ENCODE results near the gene TMEM176B. TPM values are rescaled to one million over a fixed set of nuclear protein-coding genes. Genes with fewer than 3 reads are reported as not detected.

Gene TMEM176B
- total RNA-seq, 3 donors from 2014 or later (not counting 1 experiment from before 2014, with no cell fraction given), result 4.0 TPM; not detected in 2

GRCh38 chr7:150823043-150823442, 22.9 kb upstream of the TMEM176B start:
- Histone ChIP-seq H3K9me3 (ENCODE audit: control insufficient read depth, insufficient read depth, low read length) (no peaks in the 10 kb centered on the region), H3K4me3 (ENCODE audit: low read length) (no peak overlapping the region), H3K36me3 (ENCODE audit: control insufficient read depth, insufficient read depth, low read length) (no peaks in the 10 kb centered on the region), H3K27me3 (ENCODE audit: control insufficient read depth, insufficient read depth, low read length) (peaks cover 2% of the 10 kb centered on the region), H3K4me1 (ENCODE audit: control insufficient read depth, insufficient read depth, low read length) (no peaks in the 10 kb centered on the region), H3K27ac (ENCODE audit: low read length) (no peak overlapping the region)
- Mint-ChIP-seq H3K4me3 (no peak overlapping the region), H3K4me1 (no peaks in the 10 kb centered on the region), H3K27ac (no peak overlapping the region), H3K36me3 (no peaks in the 10 kb centered on the region), H3K9me3 (no peaks in the 10 kb centered on the region), H3K27me3 (ENCODE audit: low read depth in 2 of 2) (peaks cover 38 to 61% of the 10 kb centered on the region in 2 donors)
- TF ChIP-seq, protein P1, sequence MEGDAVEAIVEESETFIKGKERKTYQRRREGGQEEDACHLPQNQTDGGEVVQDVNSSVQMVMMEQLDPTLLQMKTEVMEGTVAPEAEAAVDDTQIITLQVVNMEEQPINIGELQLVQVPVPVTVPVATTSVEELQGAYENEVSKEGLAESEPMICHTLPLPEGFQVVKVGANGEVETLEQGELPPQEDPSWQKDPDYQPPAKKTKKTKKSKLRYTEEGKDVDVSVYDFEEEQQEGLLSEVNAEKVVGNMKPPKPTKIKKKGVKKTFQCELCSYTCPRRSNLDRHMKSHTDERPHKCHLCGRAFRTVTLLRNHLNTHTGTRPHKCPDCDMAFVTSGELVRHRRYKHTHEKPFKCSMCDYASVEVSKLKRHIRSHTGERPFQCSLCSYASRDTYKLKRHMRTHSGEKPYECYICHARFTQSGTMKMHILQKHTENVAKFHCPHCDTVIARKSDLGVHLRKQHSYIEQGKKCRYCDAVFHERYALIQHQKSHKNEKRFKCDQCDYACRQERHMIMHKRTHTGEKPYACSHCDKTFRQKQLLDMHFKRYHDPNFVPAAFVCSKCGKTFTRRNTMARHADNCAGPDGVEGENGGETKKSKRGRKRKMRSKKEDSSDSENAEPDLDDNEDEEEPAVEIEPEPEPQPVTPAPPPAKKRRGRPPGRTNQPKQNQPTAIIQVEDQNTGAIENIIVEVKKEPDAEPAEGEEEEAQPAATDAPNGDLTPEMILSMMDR (IDR thresholded peaks at IDR 0.05), result no peak
- no peak for DNase-seq
- intact Hi-C loops (cut with micrococcal nuclease), result no loop called here
- WGBS (ENCODE audit: insufficient coverage), result 88% methylated on average over 8 of the region's 8 CpGs
- no peak for ATAC-seq

GRCh38 chr7:150820578-150821198, 20.5 kb upstream of the TMEM176B start:
- H3K27ac Mint-ChIP-seq, result no peak overlapping the region
- no peaks in the 10 kb centered on the region for H3K4me1 Mint-ChIP-seq
- H3K36me3 Mint-ChIP-seq, result peaks cover 10% of the 10 kb centered on the region
- Histone ChIP-seq H3K27me3 (ENCODE audit: control insufficient read depth, insufficient read depth, low read length) (no peaks in the 10 kb centered on the region), H3K4me3 (ENCODE audit: low read length) (no peak overlapping the region), H3K36me3 (ENCODE audit: control insufficient read depth, insufficient read depth, low read length) (no peaks in the 10 kb centered on the region), H3K4me1 (ENCODE audit: control insufficient read depth, insufficient read depth, low read length) (no peaks in the 10 kb centered on the region), H3K9me3 (ENCODE audit: control insufficient read depth, insufficient read depth, low read length) (no peaks in the 10 kb centered on the region), H3K27ac (ENCODE audit: low read length) (no peak overlapping the region)
- no peak for DNase-seq
- intact Hi-C loops (cut with micrococcal nuclease), result no loop called here
- peaks cover 41 to 64% of the 10 kb centered on the region in 2 donors for H3K27me3 Mint-ChIP-seq (ENCODE audit: low read depth in 2 of 2)
- H3K4me3 Mint-ChIP-seq, result no peak overlapping the region
- H3K9me3 Mint-ChIP-seq, result peaks cover 3 to 6% of the 10 kb centered on the region in 2 donors
- ATAC-seq, result no peak
- WGBS (ENCODE audit: insufficient coverage), result 94% methylated on average over 5 of the region's 7 CpGs
- TF ChIP-seq, protein P1 (IDR thresholded peaks at IDR 0.05), result no peak

- peaks cover 3 to 7% of the 10 kb centered on the region in 2 donors for H3K9me3 Mint-ChIP-seq
- no peaks in the 10 kb centered on the region for H3K4me1 Mint-ChIP-seq
- H3K4me3 Mint-ChIP-seq, result no peak overlapping the region
- Histone ChIP-seq H3K27me3 (ENCODE audit: control insufficient read depth, insufficient read depth, low read length) (no peaks in the 10 kb centered on the region), H3K4me3 (ENCODE audit: low read length) (no peak overlapping the region), H3K9me3 (ENCODE audit: control insufficient read depth, insufficient read depth, low read length) (no peaks in the 10 kb centered on the region), H3K27ac (ENCODE audit: low read length) (no peak overlapping the region), H3K36me3 (ENCODE audit: control insufficient read depth, insufficient read depth, low read length) (no peaks in the 10 kb centered on the region), H3K4me1 (ENCODE audit: control insufficient read depth, insufficient read depth, low read length) (no peaks in the 10 kb centered on the region)
- no peak for DNase-seq
- no peak overlapping the region for H3K27ac Mint-ChIP-seq
- TF ChIP-seq, protein P1 (IDR thresholded peaks at IDR 0.05), result no peak
- H3K36me3 Mint-ChIP-seq, result peaks cover 12% of the 10 kb centered on the region
- intact Hi-C loops (cut with micrococcal nuclease), result no loop called here
- ATAC-seq, result no peak
- H3K27me3 Mint-ChIP-seq (ENCODE audit: low read depth in 2 of 2), result peaks cover 42 to 64% of the 10 kb centered on the region in 2 donors
- 85% methylated on average over 5 of the region's 5 CpGs for WGBS (ENCODE audit: insufficient coverage)
These were observed 20.0 kb upstream of the TMEM176B start for GRCh38 chr7:150820148-150820547.

GRCh38 chr7:150818971-150819370, 18.8 kb upstream of the TMEM176B start:
- H3K36me3 ChIP-seq (ENCODE audit: control insufficient read depth, insufficient read depth, low read length), result no peaks in the 10 kb centered on the region
- intact Hi-C loops (cut with micrococcal nuclease), result no loop called here
- no peaks in the 10 kb centered on the region for H3K9me3 ChIP-seq (ENCODE audit: control insufficient read depth, insufficient read depth, low read length)
- TF ChIP-seq, protein P1 (IDR thresholded peaks at IDR 0.05), result no peak
- WGBS (ENCODE audit: insufficient coverage), result 85% methylated on average over 2 of the region's 2 CpGs
- no peaks in the 10 kb centered on the region for H3K4me1 ChIP-seq (ENCODE audit: control insufficient read depth, insufficient read depth, low read length)
- ATAC-seq (no peak), DNase-seq (no peak)
- peaks cover 3 to 7% of the 10 kb centered on the region in 2 donors for H3K9me3 Mint-ChIP-seq
- H3K27ac ChIP-seq (ENCODE audit: low read length), result no peak overlapping the region
- H3K27me3 Mint-ChIP-seq (ENCODE audit: low read depth in 2 of 2), result peaks cover 46 to 66% of the 10 kb centered on the region in 2 donors
- H3K4me3 ChIP-seq (ENCODE audit: low read length), result no peak overlapping the region
- no peak overlapping the region for H3K27ac Mint-ChIP-seq
- H3K36me3 Mint-ChIP-seq, result peaks cover 12% of the 10 kb centered on the region
- no peaks in the 10 kb centered on the region for H3K27me3 ChIP-seq (ENCODE audit: control insufficient read depth, insufficient read depth, low read length)
- H3K4me1 Mint-ChIP-seq, result no peaks in the 10 kb centered on the region
- no peak overlapping the region for H3K4me3 Mint-ChIP-seq
